Kasumi-1 (cell line): ENCODE measurements around the gene EFNA5.
A peak's percentile ranks its signal among the peaks of the same experiment; 100 is the strongest.

ENCODE experiments used
- DNase-seq, 2 experiments: peaks; one replicate each; lab custom pipeline; 2025; lab: John Stamatoyannopoulos, UW

Gene EFNA5

GRCh38 chr5:107484281-107484680 is 186.5 kb downstream of the EFNA5 start:
- DNase-seq = no peak

- DNase-seq = no peak
Measured at GRCh38 chr5:107483231-107484024, 187.3 kb downstream of the EFNA5 start.

- DNase-seq = no peak
Measured at GRCh38 chr5:107478068-107478641, 192.6 kb downstream of the EFNA5 start.

- no peak for DNase-seq
Measured at GRCh38 chr5:107477492-107477891, 193.2 kb downstream of the EFNA5 start.

GRCh38 chr5:107476783-107477182 is 194.0 kb downstream of the EFNA5 start:
- no peak for DNase-seq

- no peak for DNase-seq
Measured at GRCh38 chr5:107474716-107475489, 195.8 kb downstream of the EFNA5 start.

GRCh38 chr5:107474361-107474715 is 196.4 kb downstream of the EFNA5 start:
- DNase-seq = no peak

GRCh38 chr5:107472620-107473064 is 198.1 kb downstream of the EFNA5 start:
- DNase-seq = no peak

- no peak for DNase-seq
Measured at GRCh38 chr5:107470295-107470582, 200.5 kb downstream of the EFNA5 start.

- peak in 1 of 2 experiments; percentile 21 for DNase-seq
Measured at GRCh38 chr5:107469485-107470294, 201.0 kb downstream of the EFNA5 start.

GRCh38 chr5:107469064-107469463 is 201.7 kb downstream of the EFNA5 start:
- DNase-seq = no peak

- DNase-seq = no peak
Measured at GRCh38 chr5:107468276-107468675, 202.5 kb downstream of the EFNA5 start.

GRCh38 chr5:107467137-107467932 is 203.4 kb downstream of the EFNA5 start:
- DNase-seq = no peak

GRCh38 chr5:107466233-107466769 is 204.4 kb downstream of the EFNA5 start:
- DNase-seq = no peak

- DNase-seq = no peak
Measured at GRCh38 chr5:107464876-107465275, 205.9 kb downstream of the EFNA5 start.

- no peak for DNase-seq
Measured at GRCh38 chr5:107464416-107464815, 206.3 kb downstream of the EFNA5 start.

GRCh38 chr5:107463731-107464130 is 207.0 kb downstream of the EFNA5 start:
- no peak for DNase-seq

- DNase-seq = no peak
Measured at GRCh38 chr5:107461770-107462169, 209.0 kb downstream of the EFNA5 start.

- DNase-seq = no peak
Measured at GRCh38 chr5:107460789-107461188, 209.9 kb downstream of the EFNA5 start.

- no peak for DNase-seq
Measured at GRCh38 chr5:107459605-107460004, 211.1 kb downstream of the EFNA5 start.

- DNase-seq = no peak
Measured at GRCh38 chr5:107458322-107458721, 212.4 kb downstream of the EFNA5 start.
